Vagina (tissue), 2 donors: ENCODE measurements around the gene UNC119B.

Experiments used
- POLR2A ChIP-seq, 2 donors: fragments of 450-650 bp; IDR thresholded peaks; one replicate each; pipeline ENCODE4 v1.6.1; 2017; ENCODE audit warnings: antibody characterized with exemption in 2 of 2, mild to moderate bottlenecking in 2 of 2, moderate library complexity in 2 of 2
- POLR2AphosphoS5 ChIP-seq, 2 donors: sonication (generic); formaldehyde crosslinking; IDR thresholded peaks; one replicate each; pipeline ENCODE4 v1.9.0; 2017; ENCODE audit warnings: antibody characterized with exemption in 2 of 2, mild to moderate bottlenecking in 2 of 2, low read depth in 1 of 2; ENCODE audit not compliant: insufficient read depth in 1 of 2
- TF ChIP-seq, protein P1 (sequence below), 3 experiments: fragments of 450-650 bp in 2 of 3; fragments of 200-600 bp in 1 of 3; sonication (generic) in 1 of 3; IDR thresholded peaks; one replicate each; pipeline ENCODE4 v1.5.1; 2017 to 2019; ENCODE audit warnings: antibody characterized with exemption in 3 of 3, mild to moderate bottlenecking in 2 of 3, moderate library complexity in 2 of 3

DNA sequence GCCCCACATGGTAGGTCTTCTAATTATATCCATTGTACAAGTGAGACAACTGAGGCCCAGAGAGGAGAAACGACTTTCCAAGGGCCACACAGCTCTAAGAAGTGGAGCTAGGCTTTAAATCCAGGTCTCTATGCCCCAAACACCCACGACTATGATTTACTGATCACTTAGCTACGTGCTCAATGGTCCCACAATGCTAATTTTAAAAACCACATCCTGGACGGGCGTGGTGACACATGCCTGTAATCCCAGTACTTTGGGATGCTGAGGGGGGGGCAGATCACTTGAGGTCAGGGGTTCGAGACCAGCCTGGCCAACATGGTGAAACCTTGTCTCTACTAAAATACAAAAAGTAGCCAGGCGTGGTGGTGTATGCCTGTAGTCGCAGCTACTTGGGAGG lies 31.7 kb upstream of the UNC119B start:
- no peak for TF ChIP-seq POLR2A (IDR thresholded peaks at IDR 0.05)
- TF ChIP-seq, protein P1, sequence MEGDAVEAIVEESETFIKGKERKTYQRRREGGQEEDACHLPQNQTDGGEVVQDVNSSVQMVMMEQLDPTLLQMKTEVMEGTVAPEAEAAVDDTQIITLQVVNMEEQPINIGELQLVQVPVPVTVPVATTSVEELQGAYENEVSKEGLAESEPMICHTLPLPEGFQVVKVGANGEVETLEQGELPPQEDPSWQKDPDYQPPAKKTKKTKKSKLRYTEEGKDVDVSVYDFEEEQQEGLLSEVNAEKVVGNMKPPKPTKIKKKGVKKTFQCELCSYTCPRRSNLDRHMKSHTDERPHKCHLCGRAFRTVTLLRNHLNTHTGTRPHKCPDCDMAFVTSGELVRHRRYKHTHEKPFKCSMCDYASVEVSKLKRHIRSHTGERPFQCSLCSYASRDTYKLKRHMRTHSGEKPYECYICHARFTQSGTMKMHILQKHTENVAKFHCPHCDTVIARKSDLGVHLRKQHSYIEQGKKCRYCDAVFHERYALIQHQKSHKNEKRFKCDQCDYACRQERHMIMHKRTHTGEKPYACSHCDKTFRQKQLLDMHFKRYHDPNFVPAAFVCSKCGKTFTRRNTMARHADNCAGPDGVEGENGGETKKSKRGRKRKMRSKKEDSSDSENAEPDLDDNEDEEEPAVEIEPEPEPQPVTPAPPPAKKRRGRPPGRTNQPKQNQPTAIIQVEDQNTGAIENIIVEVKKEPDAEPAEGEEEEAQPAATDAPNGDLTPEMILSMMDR (IDR thresholded peaks at IDR 0.05) = no peak
- no peak for TF ChIP-seq POLR2AphosphoS5 (IDR thresholded peaks at IDR 0.05; ENCODE audit: insufficient read depth in 1 of 2, low read depth in 1 of 2)
